ENCODE measurements around the gene CST6.

- TF ChIP-seq POLR2A (IDR thresholded peaks at IDR 0.05) (no peak), CTCF (IDR thresholded peaks at IDR 0.05) (no peak)
Observed at GRCh38 chr11:66062408-66062807, 50.6 kb downstream of the CST6 start.

All from lower leg skin (tissue), 3 donors.